Psoas muscle (tissue), 8 donors: ENCODE results near the gene SEC23B. TPM values are rescaled to one million over a fixed set of nuclear protein-coding genes. Genes with fewer than 3 reads are reported as not detected.
A peak's percentile ranks its signal among the peaks of the same experiment; 100 is the strongest.

Experiments
- ATAC-seq, 4 donors: fragments of 200-7000 bp; cut with Tn5 transposase; one replicate each; pipeline ENCODE4 v1.9.1; 2020; ENCODE audit warnings: moderate library complexity in 3 of 4, mild to moderate bottlenecking in 2 of 4
- DNase-seq, 2 donors: peaks; one replicate each; pipeline ENCODE4 v3.0.0-alpha.2; 2020
- H3K27ac ChIP-seq: fragments of 200-600 bp; one replicate; pipeline ENCODE4 v1.8.0; 2022
- H3K27me3 ChIP-seq, 3 donors: fragments of 200-600 bp in 1 of 3; one replicate each; pipeline versions ENCODE4 v1.6.1 to v1.8.0; 2013 to 2022; ENCODE audit warnings: low read length in 2 of 3, mild to moderate bottlenecking in 2 of 3, moderate library complexity in 1 of 3; ENCODE audit not compliant: insufficient read depth in 3 of 3
- H3K36me3 ChIP-seq, 2 donors: fragments of 200-600 bp in 1 of 2; one replicate each; pipeline versions ENCODE4 v1.6.1 to v1.8.0; 2013 to 2022; ENCODE audit warnings: low read depth in 1 of 2, mild to moderate bottlenecking in 1 of 2, moderate library complexity in 1 of 2; ENCODE audit not compliant: insufficient read depth in 1 of 2
- H3K4me1 ChIP-seq: fragments of 200-600 bp; one replicate; pipeline ENCODE4 v1.8.0; 2022
- H3K4me3 ChIP-seq: fragments of 200-600 bp; one replicate; pipeline ENCODE4 v1.8.0; 2022; ENCODE audit warnings: mild to moderate bottlenecking
- H3K9me3 ChIP-seq: fragments of 200-600 bp; one replicate; pipeline ENCODE4 v1.8.0; 2022
- CTCF ChIP-seq: fragments of 200-600 bp; IDR thresholded peaks from one replicate; pipeline ENCODE4 v1.8.0; 2022; ENCODE audit warnings: antibody characterized with exemption
- WGBS, 3 donors: extraction: QIAGEN DNeasy Blood & Tissue Kit; methylation state at CpG; one replicate each; pipeline versions ENCODE4 v1.1.6 to v1.1.7; 2013; 5-methylcytosine and 5-hydroxymethylcytosine counted together
- intact Hi-C, 2 donors: fragments of 100-400 bp; cut with DNase I; formaldehyde crosslinking; loops; one replicate each; pipeline versions ENCODE4 v1.11.0 to v1.14.2; 2022
- polyA plus RNA-seq, 3 donors: library from polyadenylated mRNA; stranded (reverse); fragments of 200-250 nt; gene quantifications; one replicate each; pipeline ENCODE4 v1.2.3, GENCODE V29; 2013
- total RNA-seq, 4 donors: library from RNA; stranded (reverse); fragmentation: NEBNext Ultra II Directional in 2 of 4; extraction: Animal tissue kit (Norgen Biotek cat#: 25700) in 2 of 4; gene quantifications; one replicate each; pipeline versions ENCODE4 v1.2.1 to v1.2.4, GENCODE V29; 2021 to 2023
- donor health status: healthy with polysubstance abuse.
- donor health status: DM: no; HTN: no; CAD: no; lungs with moderate emphysema.
- donor health status: Bipolar disorder and iron deficiency.
- donor health status: healthy.
- donor health status: DM: yes; HTN: yes; CAD: no.
- donor health status: DM: no; HTN: no; CAD: no.
- donor health status: DM: no; HTN: no; CAD: no.
- donor health status: DM: yes; HTN: yes; CAD: no.

SEC23B gene
- total and polyA plus RNA-seq, 7 donors = 3.1 to 14.0 (median 7.9) TPM

GRCh38 chr20:18548465-18548864 is 40.7 kb downstream of the SEC23B start:
- no peaks in the 10 kb centered on the region for H3K27me3 ChIP-seq
- no peak for DNase-seq
- TF ChIP-seq CTCF = no peak
- no peak for ATAC-seq
- WGBS, 3 donors = 91 to 96% (median 96%) methylated on average over 3 of the region's 3 CpGs
- H3K36me3 ChIP-seq = peaks cover 0 to 97% of the 10 kb centered on the region in 2 donors
- H3K9me3 ChIP-seq = no peaks in the 10 kb centered on the region
- H3K27ac ChIP-seq = no peak overlapping the region
- no peak overlapping the region for H3K4me3 ChIP-seq
- intact Hi-C loops = no loop called here
- no peaks in the 10 kb centered on the region for H3K4me1 ChIP-seq

- 94 to 97% (median 96%) methylated on average over 8 of the region's 8 CpGs for WGBS, 3 donors
- peaks cover 0 to 97% of the 10 kb centered on the region in 2 donors for H3K36me3 ChIP-seq
- H3K4me3 ChIP-seq = no peak overlapping the region
- H3K27ac ChIP-seq = no peak overlapping the region
- no peaks in the 10 kb centered on the region for H3K9me3 ChIP-seq
- no peak for DNase-seq
- no peaks in the 10 kb centered on the region for H3K4me1 ChIP-seq
- TF ChIP-seq CTCF = no peak
- intact Hi-C loops = no loop called here
- no peaks in the 10 kb centered on the region for H3K27me3 ChIP-seq
- no peak for ATAC-seq
Measured at GRCh38 chr20:18553746-18554145, 46.0 kb downstream of the SEC23B start.

GRCh38 chr20:18566892-18567738 is 59.4 kb downstream of the SEC23B start, which contains the start of gene SMIM26:
Gene SMIM26 (plus strand): TSS chr20:18567432. CDS start chr20:18567479, 47 bp downstream.
- H3K27ac ChIP-seq = peak within 1 kb of the TSS; percentile 87
- ATAC-seq (peak; percentile 99 to 100 (median 100)), DNase-seq (peak; percentile 95 to 97)
- H3K27me3 ChIP-seq = no peaks in the 10 kb centered on the region
- H3K36me3 ChIP-seq = peaks cover 6 to 44% of the 10 kb centered on the region in 2 donors
- H3K9me3 ChIP-seq = no peaks in the 10 kb centered on the region
- H3K4me3 ChIP-seq = peak within 1 kb of the TSS; percentile 95
- peaks cover 6% of the 10 kb centered on the region for H3K4me1 ChIP-seq
- intact Hi-C loops = loop anchor here in 1 of 2 donors (5.0 kb wide), 1 partner anchor 60 kb away; the partner anchor contains the start of gene SEC23B
- no peak for TF ChIP-seq CTCF
- WGBS, 3 donors = 1% methylated on average over 51 of the region's 51 CpGs

- Histone ChIP-seq H3K27ac (peak overlapping the region; percentile 87), H3K4me1 (peaks cover 6% of the 10 kb centered on the region), H3K36me3 (peaks cover 6 to 38% of the 10 kb centered on the region in 2 donors), H3K27me3 (no peaks in the 10 kb centered on the region), H3K9me3 (no peaks in the 10 kb centered on the region), H3K4me3 (peak overlapping the region; percentile 95)
- no peak for DNase-seq
- no peak for TF ChIP-seq CTCF
- WGBS, 3 donors = 3 to 8% (median 5%) methylated on average over 6 of the region's 6 CpGs
- intact Hi-C loops = loop anchor here in 1 of 2 donors (5.0 kb wide), 1 partner anchor 60 kb away; the partner anchor contains the start of gene SEC23B
- peak in 3 of 4 donors; percentile 12 to 38 (median 16) for ATAC-seq
Measured at GRCh38 chr20:18567739-18568091, 60.0 kb downstream of the SEC23B start.
